NOMO-1 treated with DMSO at 0.1 percent for 48 hours (cell line): Measurements from ENCODE around the gene TIAL1.
A peak's percentile ranks its signal among the peaks of the same experiment; 100 is the strongest.
"Not testable (repeated sequence)": the region's sequence is repeated elsewhere in the genome, so short reads cannot be mapped to it uniquely, and the experiment has no call there.

Experiments
- DNase-seq: peaks from one replicate; lab custom pipeline; 2025; ENCODE audit not compliant: unreplicated experiment; lab: John Stamatoyannopoulos, UW

The TIAL1 gene

GRCh38 chr10:119550827-119551226 lies 45.9 kb downstream of the TIAL1 start:
- peak; percentile 24 for DNase-seq

GRCh38 chr10:119549247-119549999 lies 47.3 kb downstream of the TIAL1 start:
- DNase-seq: no peak

- DNase-seq: no peak
Measured at GRCh38 chr10:119546009-119546408, 50.8 kb downstream of the TIAL1 start.

GRCh38 chr10:119545310-119545709 lies 51.5 kb downstream of the TIAL1 start:
- no peak for DNase-seq

- DNase-seq: no peak
Measured at GRCh38 chr10:119543814-119544642, 52.7 kb downstream of the TIAL1 start.

- DNase-seq: peak; percentile 62
Measured at GRCh38 chr10:119542988-119543813, 53.6 kb downstream of the TIAL1 start.

GRCh38 chr10:119542357-119542987 lies 54.3 kb downstream of the TIAL1 start, which contains the start of gene RGS10:
Gene RGS10, minus strand, starts transcription at chr10:119542719. Its CDS starts 81 bp downstream, at chr10:119542638.
- peak; percentile 79 for DNase-seq

GRCh38 chr10:119541459-119542356 lies 55.1 kb downstream of the TIAL1 start:
- peak; percentile 24 for DNase-seq

- DNase-seq: no peak
Measured at GRCh38 chr10:119541046-119541445, 55.7 kb downstream of the TIAL1 start.

- DNase-seq: no peak
Measured at GRCh38 chr10:119540038-119540437, 56.7 kb downstream of the TIAL1 start.

GRCh38 chr10:119539359-119539825 lies 57.4 kb downstream of the TIAL1 start:
- DNase-seq: no peak

GRCh38 chr10:119538632-119539358 lies 58.0 kb downstream of the TIAL1 start:
- no peak for DNase-seq

GRCh38 chr10:119537953-119538630 lies 58.7 kb downstream of the TIAL1 start:
- DNase-seq: no peak

GRCh38 chr10:119536508-119537025 lies 60.2 kb downstream of the TIAL1 start:
- no peak for DNase-seq

- no peak for DNase-seq
Measured at GRCh38 chr10:119535837-119536507, 60.8 kb downstream of the TIAL1 start.

- DNase-seq: no peak
Measured at GRCh38 chr10:119535305-119535704, 61.5 kb downstream of the TIAL1 start.

GRCh38 chr10:119533473-119533872 lies 63.3 kb downstream of the TIAL1 start:
- no peak for DNase-seq

GRCh38 chr10:119532791-119533190 lies 64.0 kb downstream of the TIAL1 start:
- DNase-seq: not testable (repeated sequence)
